Psoas muscle (tissue), 8 donors: Measurements from ENCODE around the gene OR2A5. TPM values are rescaled to one million over a fixed set of nuclear protein-coding genes. Genes with fewer than 3 reads are reported as not detected.

Experiments
- ATAC-seq, 4 donors: fragments of 200-7000 bp; cut with Tn5 transposase; one replicate each; pipeline ENCODE4 v1.9.1; 2020; ENCODE audit warnings: moderate library complexity in 3 of 4, mild to moderate bottlenecking in 2 of 4
- DNase-seq, 2 donors: peaks; one replicate each; pipeline ENCODE4 v3.0.0-alpha.2; 2020
- H3K27ac ChIP-seq: fragments of 200-600 bp; one replicate; pipeline ENCODE4 v1.8.0; 2022
- H3K27me3 ChIP-seq, 3 donors: fragments of 200-600 bp in 1 of 3; one replicate each; pipeline versions ENCODE4 v1.6.1 to v1.8.0; 2013 to 2022; ENCODE audit warnings: low read length in 2 of 3, mild to moderate bottlenecking in 2 of 3, moderate library complexity in 1 of 3; ENCODE audit not compliant: insufficient read depth in 3 of 3
- H3K36me3 ChIP-seq, 2 donors: fragments of 200-600 bp in 1 of 2; one replicate each; pipeline versions ENCODE4 v1.6.1 to v1.8.0; 2013 to 2022; ENCODE audit warnings: low read depth in 1 of 2, mild to moderate bottlenecking in 1 of 2, moderate library complexity in 1 of 2; ENCODE audit not compliant: insufficient read depth in 1 of 2
- H3K4me1 ChIP-seq: fragments of 200-600 bp; one replicate; pipeline ENCODE4 v1.8.0; 2022
- H3K4me3 ChIP-seq: fragments of 200-600 bp; one replicate; pipeline ENCODE4 v1.8.0; 2022; ENCODE audit warnings: mild to moderate bottlenecking
- H3K9me3 ChIP-seq: fragments of 200-600 bp; one replicate; pipeline ENCODE4 v1.8.0; 2022
- WGBS, 3 donors: extraction: QIAGEN DNeasy Blood & Tissue Kit; methylation state at CpG; one replicate each; pipeline versions ENCODE4 v1.1.6 to v1.1.7; 2013; 5-methylcytosine and 5-hydroxymethylcytosine counted together
- intact Hi-C, 2 donors: fragments of 100-400 bp; cut with DNase I; formaldehyde crosslinking; loops; one replicate each; pipeline versions ENCODE4 v1.11.0 to v1.14.2; 2022
- polyA plus RNA-seq, 3 donors: library from polyadenylated mRNA; stranded (reverse); fragments of 200-250 nt; gene quantifications; one replicate each; pipeline ENCODE4 v1.2.3, GENCODE V29; 2013
- total RNA-seq, 4 donors: library from RNA; stranded (reverse); fragmentation: NEBNext Ultra II Directional in 2 of 4; extraction: Animal tissue kit (Norgen Biotek cat#: 25700) in 2 of 4; gene quantifications; one replicate each; pipeline versions ENCODE4 v1.2.1 to v1.2.4, GENCODE V29; 2021 to 2023
- TF ChIP-seq, protein P1 (sequence below): fragments of 200-600 bp; IDR thresholded peaks from one replicate; pipeline ENCODE4 v1.8.0; 2022; ENCODE audit warnings: antibody characterized with exemption
- donor health status: healthy with polysubstance abuse.
- donor health status: DM: no; HTN: no; CAD: no; lungs with moderate emphysema.
- donor health status: Bipolar disorder and iron deficiency.
- donor health status: healthy.
- donor health status: DM: yes; HTN: yes; CAD: no.
- donor health status: DM: no; HTN: no; CAD: no.
- donor health status: DM: no; HTN: no; CAD: no.
- donor health status: DM: yes; HTN: yes; CAD: no.

The OR2A5 gene
- total and polyA plus RNA-seq, 7 donors, result not detected

DNA sequence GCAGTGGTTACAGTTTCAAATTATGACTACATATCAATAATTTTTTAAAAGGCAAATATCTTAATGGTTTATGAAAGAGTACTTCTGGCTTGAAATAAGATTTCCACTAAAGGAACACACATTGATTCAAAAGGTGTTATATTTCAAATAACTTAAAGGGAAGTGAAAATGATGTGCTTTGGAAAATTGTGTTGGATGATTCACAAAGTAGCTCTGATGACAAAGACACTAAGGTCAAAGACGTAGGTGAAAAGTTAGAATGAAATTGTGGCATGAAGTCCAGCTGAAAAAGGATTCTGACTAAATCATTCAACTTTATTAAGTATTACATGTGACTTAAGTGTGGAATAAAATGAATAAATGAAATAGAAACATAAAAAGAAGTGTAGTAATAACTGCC, 20.8 kb upstream of the OR2A5 start:
- 48 to 68% (median 68%) methylated on average over 1 of the region's 1 CpG for WGBS, 3 donors
- intact Hi-C loops, result no loop called here
- H3K4me1 ChIP-seq, result no peaks in the 10 kb centered on the region
- TF ChIP-seq, protein P1, sequence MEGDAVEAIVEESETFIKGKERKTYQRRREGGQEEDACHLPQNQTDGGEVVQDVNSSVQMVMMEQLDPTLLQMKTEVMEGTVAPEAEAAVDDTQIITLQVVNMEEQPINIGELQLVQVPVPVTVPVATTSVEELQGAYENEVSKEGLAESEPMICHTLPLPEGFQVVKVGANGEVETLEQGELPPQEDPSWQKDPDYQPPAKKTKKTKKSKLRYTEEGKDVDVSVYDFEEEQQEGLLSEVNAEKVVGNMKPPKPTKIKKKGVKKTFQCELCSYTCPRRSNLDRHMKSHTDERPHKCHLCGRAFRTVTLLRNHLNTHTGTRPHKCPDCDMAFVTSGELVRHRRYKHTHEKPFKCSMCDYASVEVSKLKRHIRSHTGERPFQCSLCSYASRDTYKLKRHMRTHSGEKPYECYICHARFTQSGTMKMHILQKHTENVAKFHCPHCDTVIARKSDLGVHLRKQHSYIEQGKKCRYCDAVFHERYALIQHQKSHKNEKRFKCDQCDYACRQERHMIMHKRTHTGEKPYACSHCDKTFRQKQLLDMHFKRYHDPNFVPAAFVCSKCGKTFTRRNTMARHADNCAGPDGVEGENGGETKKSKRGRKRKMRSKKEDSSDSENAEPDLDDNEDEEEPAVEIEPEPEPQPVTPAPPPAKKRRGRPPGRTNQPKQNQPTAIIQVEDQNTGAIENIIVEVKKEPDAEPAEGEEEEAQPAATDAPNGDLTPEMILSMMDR, result no peak
- no peaks in the 10 kb centered on the region for H3K36me3 ChIP-seq
- no peak overlapping the region for H3K4me3 ChIP-seq
- no peaks in the 10 kb centered on the region for H3K27me3 ChIP-seq
- no peak for DNase-seq
- no peak for ATAC-seq
- H3K27ac ChIP-seq, result no peak overlapping the region
- no peaks in the 10 kb centered on the region for H3K9me3 ChIP-seq

DNA sequence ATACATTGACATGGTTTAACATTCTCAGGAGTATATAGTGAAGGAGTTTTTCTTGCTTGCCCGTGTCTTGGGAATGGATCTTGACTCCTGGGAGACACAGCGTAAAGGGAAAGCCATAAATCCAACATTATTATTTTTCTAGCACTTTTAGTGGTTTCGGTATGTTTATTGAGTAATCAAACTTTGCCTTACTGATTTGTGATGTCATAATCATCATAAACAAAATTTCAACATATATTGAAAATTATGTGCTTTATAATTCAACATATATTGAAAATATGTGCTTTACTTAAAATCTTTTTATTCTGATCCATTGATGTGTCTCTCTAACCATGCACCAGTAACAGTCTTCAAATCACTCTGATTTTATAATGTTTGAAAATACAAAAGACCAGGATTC, 20.2 kb upstream of the OR2A5 start:
- intact Hi-C loops, result no loop called here
- H3K36me3 ChIP-seq, result no peaks in the 10 kb centered on the region
- no peaks in the 10 kb centered on the region for H3K27me3 ChIP-seq
- TF ChIP-seq, protein P1, result no peak
- WGBS, 3 donors, result 82 to 92% (median 86%) methylated on average over 3 of the region's 3 CpGs
- H3K4me1 ChIP-seq, result no peaks in the 10 kb centered on the region
- ATAC-seq (no peak), DNase-seq (no peak)
- H3K4me3 ChIP-seq, result no peak overlapping the region
- no peaks in the 10 kb centered on the region for H3K9me3 ChIP-seq
- H3K27ac ChIP-seq, result no peak overlapping the region

DNA sequence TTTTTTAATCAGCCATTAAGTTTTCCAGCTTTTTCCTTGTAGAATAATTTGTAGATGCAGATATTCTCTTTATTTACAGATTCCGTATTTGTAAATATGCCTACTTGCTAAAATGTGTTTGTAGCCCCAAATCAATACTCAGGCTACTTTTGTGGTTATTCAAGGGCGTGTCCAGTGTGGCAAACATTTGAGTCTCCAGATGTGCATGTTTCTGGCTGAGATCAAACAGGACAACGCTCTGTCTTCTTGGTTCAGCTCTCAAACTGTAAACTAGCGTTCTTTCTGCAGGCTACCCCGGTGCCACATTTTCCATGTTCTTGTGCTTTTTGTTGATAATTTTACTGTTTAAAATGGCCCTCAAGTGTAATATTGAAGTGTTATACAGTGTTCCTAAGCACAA, 16.2 kb upstream of the OR2A5 start:
- intact Hi-C loops, result loop anchor here in 1 of 2 donors (10.0 kb wide), 1 partner anchor 102 kb away; no protein-coding TSS in a partner anchor
- H3K4me3 ChIP-seq, result no peak overlapping the region
- no peak for ATAC-seq
- H3K9me3 ChIP-seq, result no peaks in the 10 kb centered on the region
- DNase-seq, result no peak
- H3K36me3 ChIP-seq, result no peaks in the 10 kb centered on the region
- no peaks in the 10 kb centered on the region for H3K27me3 ChIP-seq
- H3K4me1 ChIP-seq, result no peaks in the 10 kb centered on the region
- 68 to 87% (median 75%) methylated on average over 5 of the region's 5 CpGs for WGBS, 3 donors
- no peak overlapping the region for H3K27ac ChIP-seq
- TF ChIP-seq, protein P1, result no peak

DNA sequence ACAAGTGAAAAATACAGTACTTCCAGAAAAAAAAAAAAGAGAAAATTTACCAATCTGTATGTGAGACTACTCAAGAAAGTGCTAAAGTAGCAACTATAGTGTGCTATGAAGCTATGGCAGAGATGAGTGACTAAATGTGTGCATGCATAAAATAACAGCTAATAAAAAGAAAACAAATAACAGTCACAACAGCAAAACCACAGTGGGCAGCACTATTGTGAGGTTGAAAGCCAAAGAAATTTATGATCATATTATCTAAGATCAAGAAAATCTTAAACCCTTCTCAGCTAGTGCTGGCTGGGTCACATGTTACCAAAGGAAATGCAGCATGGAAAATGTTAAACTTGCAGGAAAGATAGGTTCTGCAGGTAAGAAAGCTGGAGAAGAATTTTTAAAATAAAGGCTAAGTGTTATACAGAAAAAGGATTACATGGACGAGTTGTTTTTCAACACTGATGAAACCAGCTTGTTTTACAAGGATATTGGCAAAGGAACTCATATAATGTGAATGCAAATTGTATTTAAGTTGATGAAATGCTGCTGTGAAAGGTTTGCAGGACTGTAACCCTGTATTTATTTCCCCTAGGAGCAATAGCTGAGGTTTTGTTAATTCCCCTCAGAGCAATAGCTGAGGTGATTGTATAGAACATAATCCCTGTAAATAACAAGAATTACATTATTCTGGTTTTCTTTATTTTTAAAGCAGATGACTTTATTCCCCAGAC, 15.6 kb upstream of the OR2A5 start:
- TF ChIP-seq, protein P1, result no peak
- H3K36me3 ChIP-seq, result no peaks in the 10 kb centered on the region
- ATAC-seq, result no peak
- DNase-seq, result no peak
- no peaks in the 10 kb centered on the region for H3K9me3 ChIP-seq
- H3K27ac ChIP-seq, result no peak overlapping the region
- WGBS, 3 donors, result 49 to 68% (median 56%) methylated on average over 1 of the region's 1 CpG
- no peak overlapping the region for H3K4me3 ChIP-seq
- H3K27me3 ChIP-seq, result no peaks in the 10 kb centered on the region
- intact Hi-C loops, result loop anchor here in 1 of 2 donors (10.0 kb wide), 1 partner anchor 102 kb away; no protein-coding TSS in a partner anchor
- no peaks in the 10 kb centered on the region for H3K4me1 ChIP-seq

DNA sequence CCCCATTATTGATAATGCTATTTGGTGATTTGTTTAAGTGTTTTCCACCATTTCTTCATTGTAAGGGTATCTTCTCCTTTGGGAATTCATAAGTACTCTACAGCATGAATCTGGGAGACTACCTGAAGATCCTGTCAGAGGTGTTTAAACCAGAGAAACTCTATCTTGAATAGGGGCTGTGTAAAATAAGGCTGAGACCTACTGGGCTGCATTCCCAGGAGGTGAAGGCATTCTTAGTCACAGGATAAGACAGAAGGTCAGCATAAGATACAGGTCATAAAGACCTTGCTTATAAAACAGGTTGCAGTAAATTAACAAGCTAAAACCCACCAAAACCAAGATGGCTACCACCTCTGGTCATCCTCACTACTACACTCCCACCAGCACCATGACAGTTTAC, 13.4 kb upstream of the OR2A5 start:
- no peak for DNase-seq
- TF ChIP-seq, protein P1, result no peak
- H3K4me1 ChIP-seq, result no peaks in the 10 kb centered on the region
- ATAC-seq, result no peak
- H3K36me3 ChIP-seq, result no peaks in the 10 kb centered on the region
- H3K27me3 ChIP-seq, result no peaks in the 10 kb centered on the region
- no peak overlapping the region for H3K4me3 ChIP-seq
- H3K27ac ChIP-seq, result no peak overlapping the region
- intact Hi-C loops, result loop anchor here in 1 of 2 donors (10.0 kb wide), 1 partner anchor 99 kb away; no protein-coding TSS in a partner anchor
- H3K9me3 ChIP-seq, result no peaks in the 10 kb centered on the region
